T-helper 2 cell treated with Interferon-gamma antibody and Interleukin-4, amounts not matched to agents 5 μg/mL and 100 μg/mL, for 36 hours (primary cell): ENCODE data around the gene TMEM238.

Source experiments
- DNase-seq: peaks from one replicate; pipeline ENCODE4 v3.0.0; 2021; ENCODE audit warnings: low spot score
- H3K27ac Mint-ChIP-seq: one replicate; pipeline ENCODE4 v1.8.0; 2021; ENCODE audit warnings: mild to moderate bottlenecking, mixed read lengths
- H3K27me3 Mint-ChIP-seq: one replicate; pipeline ENCODE4 v1.8.0; 2021; ENCODE audit warnings: low read depth, mixed read lengths
- H3K36me3 Mint-ChIP-seq: one replicate; pipeline ENCODE4 v1.8.0; 2021; ENCODE audit warnings: low read depth, mixed read lengths
- H3K4me1 Mint-ChIP-seq: one replicate; pipeline ENCODE4 v1.8.0; 2021; ENCODE audit warnings: low read depth, mixed read lengths
- H3K4me3 Mint-ChIP-seq: one replicate; pipeline ENCODE4 v1.8.0; 2022; ENCODE audit warnings: mild to moderate bottlenecking, moderate library complexity, mixed read lengths
- H3K9me3 Mint-ChIP-seq: one replicate; pipeline ENCODE4 v1.8.0; 2021; ENCODE audit warnings: mixed read lengths

Gene TMEM238

GRCh38 chr19:55365964-55366363, 18.1 kb downstream of the TMEM238 start:
- Mint-ChIP-seq H3K36me3 (no peaks in the 10 kb centered on the region), H3K27me3 (peaks cover 29% of the 10 kb centered on the region), H3K9me3 (no peaks in the 10 kb centered on the region), H3K4me1 (no peaks in the 10 kb centered on the region), H3K27ac (no peak overlapping the region), H3K4me3 (no peak overlapping the region)
- DNase-seq, result no peak

GRCh38 chr19:55365245-55365644, 18.8 kb downstream of the TMEM238 start:
- H3K27ac Mint-ChIP-seq, result no peak overlapping the region
- no peaks in the 10 kb centered on the region for H3K9me3 Mint-ChIP-seq
- no peaks in the 10 kb centered on the region for H3K4me1 Mint-ChIP-seq
- peaks cover 23% of the 10 kb centered on the region for H3K27me3 Mint-ChIP-seq
- H3K36me3 Mint-ChIP-seq, result no peaks in the 10 kb centered on the region
- no peak overlapping the region for H3K4me3 Mint-ChIP-seq
- DNase-seq, result no peak

- Mint-ChIP-seq H3K27ac (no peak within 1 kb of the TSS), H3K36me3 (no peaks in the 10 kb centered on the region), H3K27me3 (peaks cover 10% of the 10 kb centered on the region)
Measured at GRCh38 chr19:55362990-55363716, 20.9 kb downstream of the TMEM238 start, which contains the start of gene GARIN5B. Gene GARIN5B, minus strand, starts transcription at chr19:55363260. Its CDS starts 194 bp downstream, at chr19:55363066.

GRCh38 chr19:55362174-55362989, 21.7 kb downstream of the TMEM238 start:
- Mint-ChIP-seq H3K4me3 (no peak overlapping the region), H3K27me3 (peaks cover 6% of the 10 kb centered on the region)

More at GRCh38 chr19:55362990-55363716, 20.9 kb downstream of the TMEM238 start, which contains the start of gene GARIN5B:
- Mint-ChIP-seq H3K4me1 (no peaks in the 10 kb centered on the region), H3K9me3 (no peaks in the 10 kb centered on the region), H3K4me3 (no peak within 1 kb of the TSS)
- no peak for DNase-seq

GRCh38 chr19:55360902-55361301, 23.2 kb downstream of the TMEM238 start:
- no peak overlapping the region for H3K4me3 Mint-ChIP-seq
- no peak overlapping the region for H3K27ac Mint-ChIP-seq
- H3K4me1 Mint-ChIP-seq, result no peaks in the 10 kb centered on the region
- H3K36me3 Mint-ChIP-seq, result no peaks in the 10 kb centered on the region
- no peak for DNase-seq
- H3K27me3 Mint-ChIP-seq, result peaks cover 14% of the 10 kb centered on the region
- no peaks in the 10 kb centered on the region for H3K9me3 Mint-ChIP-seq

More at GRCh38 chr19:55362174-55362989, 21.7 kb downstream of the TMEM238 start:
- Mint-ChIP-seq H3K36me3 (no peaks in the 10 kb centered on the region), H3K27ac (no peak overlapping the region), H3K9me3 (no peaks in the 10 kb centered on the region), H3K4me1 (no peaks in the 10 kb centered on the region)
- DNase-seq, result no peak

- Mint-ChIP-seq H3K27me3 (peaks cover 23% of the 10 kb centered on the region), H3K9me3 (no peaks in the 10 kb centered on the region), H3K4me3 (no peak overlapping the region), H3K27ac (no peak overlapping the region), H3K36me3 (no peaks in the 10 kb centered on the region), H3K4me1 (no peaks in the 10 kb centered on the region)
- no peak for DNase-seq
Measured at GRCh38 chr19:55358943-55359908, 24.9 kb downstream of the TMEM238 start.

- DNase-seq, result no peak
- no peaks in the 10 kb centered on the region for H3K36me3 Mint-ChIP-seq
- H3K27ac Mint-ChIP-seq, result no peak overlapping the region
- peaks cover 26% of the 10 kb centered on the region for H3K27me3 Mint-ChIP-seq
- H3K4me3 Mint-ChIP-seq, result no peak overlapping the region
- H3K9me3 Mint-ChIP-seq, result no peaks in the 10 kb centered on the region
- no peaks in the 10 kb centered on the region for H3K4me1 Mint-ChIP-seq
Measured at GRCh38 chr19:55358493-55358892, 25.6 kb downstream of the TMEM238 start.

- Mint-ChIP-seq H3K36me3 (peaks cover 2% of the 10 kb centered on the region), H3K4me1 (peaks cover 17% of the 10 kb centered on the region), H3K4me3 (no peak overlapping the region), H3K27ac (no peak overlapping the region), H3K27me3 (peaks cover 51% of the 10 kb centered on the region), H3K9me3 (no peaks in the 10 kb centered on the region)
- DNase-seq, result no peak
Measured at GRCh38 chr19:55355213-55355821, 28.8 kb downstream of the TMEM238 start.

GRCh38 chr19:55354698-55355212, 29.3 kb downstream of the TMEM238 start, which contains the start of gene COX6B2:
Gene COX6B2, minus strand, starts transcription at chr19:55354719. Its CDS starts 198 bp downstream, at chr19:55354521.
- H3K4me1 Mint-ChIP-seq, result peaks cover 17% of the 10 kb centered on the region
- H3K4me3 Mint-ChIP-seq, result peak within 1 kb of the TSS; percentile 73
- no peak within 1 kb of the TSS for H3K27ac Mint-ChIP-seq
- H3K9me3 Mint-ChIP-seq, result no peaks in the 10 kb centered on the region
- H3K36me3 Mint-ChIP-seq, result peaks cover 2% of the 10 kb centered on the region
- no peak for DNase-seq
- H3K27me3 Mint-ChIP-seq, result peaks cover 51% of the 10 kb centered on the region

- Mint-ChIP-seq H3K27ac (no peak overlapping the region), H3K4me1 (peaks cover 17% of the 10 kb centered on the region), H3K4me3 (peak overlapping the region; percentile 73), H3K27me3 (peaks cover 51% of the 10 kb centered on the region), H3K9me3 (no peaks in the 10 kb centered on the region), H3K36me3 (peaks cover 2% of the 10 kb centered on the region)
- DNase-seq, result peak; percentile 36
Measured at GRCh38 chr19:55353803-55354697, 30.0 kb downstream of the TMEM238 start.

- H3K27me3 Mint-ChIP-seq, result peaks cover 51% of the 10 kb centered on the region
- H3K36me3 Mint-ChIP-seq, result peaks cover 2% of the 10 kb centered on the region
- peak overlapping the region; percentile 73 for H3K4me3 Mint-ChIP-seq
- no peaks in the 10 kb centered on the region for H3K9me3 Mint-ChIP-seq
- H3K4me1 Mint-ChIP-seq, result peaks cover 17% of the 10 kb centered on the region
- no peak for DNase-seq
- H3K27ac Mint-ChIP-seq, result no peak overlapping the region
Measured at GRCh38 chr19:55353356-55353802, 30.7 kb downstream of the TMEM238 start.

- Mint-ChIP-seq H3K27me3 (peaks cover 51% of the 10 kb centered on the region), H3K27ac (no peak overlapping the region), H3K36me3 (peaks cover 2% of the 10 kb centered on the region), H3K4me1 (peaks cover 17% of the 10 kb centered on the region), H3K4me3 (peak overlapping the region; percentile 73), H3K9me3 (no peaks in the 10 kb centered on the region)
- DNase-seq, result no peak
Measured at GRCh38 chr19:55352549-55353145, 31.4 kb downstream of the TMEM238 start.
